Prostate gland (tissue), 2 donors: ENCODE results near the gene DNAJC5G.

Experiments used
- POLR2A ChIP-seq: fragments of 450-650 bp; IDR thresholded peaks from one replicate; pipeline ENCODE4 v1.6.1; 2016; ENCODE audit warnings: antibody characterized with exemption, mild to moderate bottlenecking
- POLR2AphosphoS5 ChIP-seq: sonication (generic); formaldehyde crosslinking; IDR thresholded peaks from one replicate; pipeline ENCODE4 v1.6.1; 2017; ENCODE audit warnings: antibody characterized with exemption
- TF ChIP-seq, protein P1 (sequence below), 4 experiments: fragments of 200-600 bp in 2 of 4; fragments of 450-650 bp in 2 of 4; sonication (generic) in 2 of 4; IDR thresholded peaks; 1 replicate in 3 of 4; 2 replicates in 1 of 4; pipeline ENCODE4 v1.5.1; 2016 to 2019; ENCODE audit warnings: antibody characterized with exemption in 4 of 4, mild to moderate bottlenecking in 2 of 4, moderate library complexity in 2 of 4

DNA sequence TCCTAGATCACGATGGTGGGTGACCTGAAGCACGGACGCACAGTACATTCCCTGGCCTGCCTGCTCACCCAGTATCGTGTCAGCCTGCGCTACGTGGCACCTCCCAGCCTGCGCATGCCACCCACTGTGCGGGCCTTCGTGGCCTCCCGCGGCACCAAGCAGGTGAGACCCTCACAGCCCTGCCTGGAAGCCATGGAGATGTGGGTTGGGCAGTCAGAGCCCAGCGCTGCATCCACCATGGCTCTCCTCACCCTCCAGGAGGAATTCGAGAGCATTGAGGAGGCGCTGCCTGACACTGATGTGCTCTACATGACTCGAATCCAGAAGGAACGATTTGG lies 32.6 kb upstream of the DNAJC5G start:
- TF ChIP-seq, protein P1, sequence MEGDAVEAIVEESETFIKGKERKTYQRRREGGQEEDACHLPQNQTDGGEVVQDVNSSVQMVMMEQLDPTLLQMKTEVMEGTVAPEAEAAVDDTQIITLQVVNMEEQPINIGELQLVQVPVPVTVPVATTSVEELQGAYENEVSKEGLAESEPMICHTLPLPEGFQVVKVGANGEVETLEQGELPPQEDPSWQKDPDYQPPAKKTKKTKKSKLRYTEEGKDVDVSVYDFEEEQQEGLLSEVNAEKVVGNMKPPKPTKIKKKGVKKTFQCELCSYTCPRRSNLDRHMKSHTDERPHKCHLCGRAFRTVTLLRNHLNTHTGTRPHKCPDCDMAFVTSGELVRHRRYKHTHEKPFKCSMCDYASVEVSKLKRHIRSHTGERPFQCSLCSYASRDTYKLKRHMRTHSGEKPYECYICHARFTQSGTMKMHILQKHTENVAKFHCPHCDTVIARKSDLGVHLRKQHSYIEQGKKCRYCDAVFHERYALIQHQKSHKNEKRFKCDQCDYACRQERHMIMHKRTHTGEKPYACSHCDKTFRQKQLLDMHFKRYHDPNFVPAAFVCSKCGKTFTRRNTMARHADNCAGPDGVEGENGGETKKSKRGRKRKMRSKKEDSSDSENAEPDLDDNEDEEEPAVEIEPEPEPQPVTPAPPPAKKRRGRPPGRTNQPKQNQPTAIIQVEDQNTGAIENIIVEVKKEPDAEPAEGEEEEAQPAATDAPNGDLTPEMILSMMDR (IDR thresholded peaks at IDR 0.05) = no peak
- TF ChIP-seq POLR2A (no peak), POLR2AphosphoS5 (no peak)
